ENCODE measurements around the gene WIPF1.

The WIPF1 gene

GRCh38 chr2:174540893-174541292, 56.7 kb downstream of the WIPF1 start:
- no peak for DNase-seq (ENCODE audit: low spot score)

GRCh38 chr2:174535757-174536703, 61.6 kb downstream of the WIPF1 start:
- DNase-seq (ENCODE audit: low spot score) = no peak

- DNase-seq (ENCODE audit: low spot score) = no peak
Observed at GRCh38 chr2:174535083-174535482, 62.5 kb downstream of the WIPF1 start.

GRCh38 chr2:174529916-174530315, 67.7 kb downstream of the WIPF1 start:
- no peak for DNase-seq (ENCODE audit: low spot score)

GRCh38 chr2:174527959-174528358, 69.6 kb downstream of the WIPF1 start:
- DNase-seq (ENCODE audit: low spot score) = no peak

- DNase-seq (ENCODE audit: low spot score) = peak; percentile 37
Observed at GRCh38 chr2:174527101-174527721, 70.4 kb downstream of the WIPF1 start.

- no peak for DNase-seq (ENCODE audit: low spot score)
Observed at GRCh38 chr2:174524527-174524926, 73.1 kb downstream of the WIPF1 start.

- peak; percentile 46 for DNase-seq (ENCODE audit: low spot score)
Observed at GRCh38 chr2:174522553-174522952, 75.1 kb downstream of the WIPF1 start.

- no peak for DNase-seq (ENCODE audit: low spot score)
Observed at GRCh38 chr2:174518395-174518794, 79.2 kb downstream of the WIPF1 start.

- DNase-seq (ENCODE audit: low spot score) = no peak
Observed at GRCh38 chr2:174516501-174517378, 80.9 kb downstream of the WIPF1 start.

GRCh38 chr2:174512345-174512744, 85.3 kb downstream of the WIPF1 start:
- DNase-seq (ENCODE audit: low spot score) = no peak

GRCh38 chr2:174511580-174512260, 85.9 kb downstream of the WIPF1 start:
- DNase-seq (ENCODE audit: low spot score) = no peak

GRCh38 chr2:174510583-174511189, 86.9 kb downstream of the WIPF1 start:
- no peak for DNase-seq (ENCODE audit: low spot score)

All from globus pallidus (tissue), 1 donor.